Hematopoietic multipotent progenitor cell treated with erythropoietin and hydrocortisone succinate and interleukin-3 and kit ligand, for 6 days (in vitro differentiated cells): ENCODE measurements around the gene ZNF827.

ENCODE experiments used
- DNase-seq: peaks from one replicate; pipeline ENCODE4 v3.0.0-alpha.2; 2015

The ZNF827 gene

DNA sequence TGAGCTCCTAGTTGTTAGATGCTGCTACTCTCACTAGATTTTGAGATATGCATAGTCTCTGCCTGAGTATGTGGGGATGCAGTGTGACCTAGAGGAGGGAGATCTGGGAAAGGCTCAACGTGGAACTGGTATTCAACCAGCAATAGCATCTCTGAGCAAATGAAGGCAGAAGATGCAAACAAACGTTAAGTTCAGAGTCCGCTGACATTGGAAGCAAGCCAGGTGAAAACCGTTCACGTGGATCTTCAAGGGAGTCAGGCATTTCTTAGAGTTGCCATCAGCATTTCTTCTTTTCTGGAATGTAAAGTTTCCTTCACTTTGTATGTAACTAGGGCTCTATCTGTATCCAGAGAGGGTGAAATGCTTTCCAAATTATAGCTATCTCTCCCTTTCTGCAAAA lies 198.8 kb downstream of the ZNF827 start:
- no peak for DNase-seq

DNA sequence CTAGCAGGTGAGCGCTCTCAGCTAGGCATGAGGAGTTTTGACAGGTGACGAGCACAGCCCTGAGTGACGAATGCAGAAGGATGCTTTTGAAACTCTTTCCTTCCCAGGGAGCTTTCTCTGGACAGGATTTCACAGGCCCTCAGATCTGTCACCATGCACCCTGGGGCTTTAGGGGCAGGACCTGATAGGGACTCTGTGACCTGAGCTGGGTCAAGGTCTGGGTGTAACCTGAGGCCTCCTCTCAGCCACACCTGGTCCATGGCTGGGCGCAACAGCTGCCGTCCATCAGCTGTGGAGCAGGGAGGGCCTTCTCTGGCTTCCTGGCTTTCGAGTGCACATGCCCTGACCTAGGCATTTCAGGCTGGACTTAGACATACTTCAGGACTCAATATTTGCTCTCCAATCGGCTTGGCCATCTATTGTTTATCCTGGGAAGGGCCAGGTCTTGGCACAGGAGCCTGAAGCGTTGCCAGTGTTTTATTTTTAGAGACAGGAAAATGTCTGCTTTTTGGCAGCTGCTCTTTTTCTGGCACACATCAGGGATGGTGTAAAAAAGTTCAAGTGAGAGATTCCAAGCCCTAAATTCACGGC lies 202.3 kb downstream of the ZNF827 start:
- DNase-seq: no peak

DNA sequence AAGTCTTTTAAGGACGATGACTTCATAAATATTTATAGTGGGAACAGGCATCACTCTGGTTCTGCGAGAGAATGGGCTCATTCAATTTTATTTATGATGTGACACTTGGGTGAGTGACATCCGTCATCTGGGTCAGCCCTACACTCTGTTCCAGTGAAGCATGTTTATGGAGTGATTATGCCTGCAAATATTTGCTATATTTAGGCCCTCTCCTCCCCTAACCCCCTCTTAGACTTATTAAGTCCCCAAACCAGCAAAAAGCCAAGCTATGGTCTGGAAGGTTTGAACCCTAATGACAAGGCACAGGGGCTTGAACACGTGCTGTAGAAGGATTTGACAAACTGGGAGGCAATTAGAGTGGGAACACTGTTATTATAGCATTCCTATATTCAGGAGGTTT lies 202.8 kb downstream of the ZNF827 start:
- DNase-seq: no peak

DNA sequence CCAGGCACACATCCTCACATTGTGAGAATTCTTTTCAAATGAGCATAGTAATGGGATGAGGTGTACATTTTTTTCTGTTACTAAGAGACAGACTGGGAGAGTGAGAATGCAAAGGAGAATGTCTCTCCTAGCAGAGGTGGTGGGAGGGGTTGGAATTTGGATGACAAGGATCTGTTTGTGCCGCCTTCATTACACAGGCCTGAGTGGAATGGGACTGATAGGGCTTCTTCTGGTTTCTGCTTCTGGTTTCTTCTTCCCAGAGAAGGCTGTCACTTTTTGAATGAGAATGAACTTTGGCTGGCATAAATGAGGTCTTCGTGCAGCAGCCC lies 203.3 kb downstream of the ZNF827 start:
- DNase-seq: no peak

DNA sequence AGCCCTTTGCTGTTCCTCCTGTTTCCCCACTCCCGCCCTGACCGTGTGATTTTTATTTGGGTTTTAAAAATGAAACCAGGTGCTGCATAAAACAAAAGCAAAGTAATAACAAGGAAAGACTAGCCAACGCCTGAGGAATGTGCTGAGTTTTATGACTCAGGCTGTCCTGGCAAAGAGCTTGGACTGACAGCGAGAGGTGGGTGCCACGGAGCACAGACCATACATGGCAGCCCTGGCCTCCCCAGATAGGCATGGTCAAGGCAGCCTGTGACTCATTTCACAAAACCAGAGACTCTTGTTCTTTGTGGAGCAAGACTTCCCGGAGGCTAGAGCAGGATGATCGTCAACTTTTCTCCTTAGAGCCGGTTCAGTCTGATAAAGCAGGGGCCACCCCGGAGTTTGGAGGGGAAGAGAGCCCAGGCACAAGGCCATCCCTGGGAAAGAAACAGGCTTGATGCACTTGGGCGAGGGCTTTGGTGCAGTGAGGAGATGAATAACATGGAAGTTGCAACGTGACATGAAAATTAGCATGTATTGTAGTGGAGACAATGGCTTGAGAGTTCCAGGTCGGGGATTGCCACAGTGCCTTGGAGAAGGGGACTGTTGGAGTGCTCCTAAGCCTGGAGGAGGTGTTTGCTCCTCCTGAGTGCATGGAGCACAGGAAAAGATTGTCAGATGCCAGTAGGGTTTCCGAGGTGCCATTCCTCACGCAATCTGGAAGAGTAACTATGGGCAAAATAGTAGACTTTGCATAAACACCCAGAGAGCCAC lies 203.9 kb downstream of the ZNF827 start:
- DNase-seq: no peak

DNA sequence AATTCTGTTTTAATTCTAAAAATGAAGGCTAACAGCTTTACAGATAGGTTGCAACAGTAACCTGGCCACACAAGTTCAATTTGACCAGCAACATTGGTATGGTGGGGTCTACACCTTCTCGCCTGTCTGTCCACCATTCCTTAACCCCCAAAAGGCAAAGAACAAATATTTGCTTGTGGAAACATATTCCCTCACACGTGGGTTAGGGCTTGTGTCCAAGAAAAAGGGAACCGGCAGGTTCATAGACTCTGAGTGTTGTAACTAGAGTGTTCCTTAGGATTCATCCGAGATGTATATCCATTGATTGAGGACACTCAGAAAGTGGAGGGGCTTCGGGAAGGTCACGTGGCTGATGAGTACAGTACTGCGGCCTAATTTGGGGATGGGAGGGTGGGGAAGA lies 204.6 kb downstream of the ZNF827 start:
- DNase-seq: no peak

DNA sequence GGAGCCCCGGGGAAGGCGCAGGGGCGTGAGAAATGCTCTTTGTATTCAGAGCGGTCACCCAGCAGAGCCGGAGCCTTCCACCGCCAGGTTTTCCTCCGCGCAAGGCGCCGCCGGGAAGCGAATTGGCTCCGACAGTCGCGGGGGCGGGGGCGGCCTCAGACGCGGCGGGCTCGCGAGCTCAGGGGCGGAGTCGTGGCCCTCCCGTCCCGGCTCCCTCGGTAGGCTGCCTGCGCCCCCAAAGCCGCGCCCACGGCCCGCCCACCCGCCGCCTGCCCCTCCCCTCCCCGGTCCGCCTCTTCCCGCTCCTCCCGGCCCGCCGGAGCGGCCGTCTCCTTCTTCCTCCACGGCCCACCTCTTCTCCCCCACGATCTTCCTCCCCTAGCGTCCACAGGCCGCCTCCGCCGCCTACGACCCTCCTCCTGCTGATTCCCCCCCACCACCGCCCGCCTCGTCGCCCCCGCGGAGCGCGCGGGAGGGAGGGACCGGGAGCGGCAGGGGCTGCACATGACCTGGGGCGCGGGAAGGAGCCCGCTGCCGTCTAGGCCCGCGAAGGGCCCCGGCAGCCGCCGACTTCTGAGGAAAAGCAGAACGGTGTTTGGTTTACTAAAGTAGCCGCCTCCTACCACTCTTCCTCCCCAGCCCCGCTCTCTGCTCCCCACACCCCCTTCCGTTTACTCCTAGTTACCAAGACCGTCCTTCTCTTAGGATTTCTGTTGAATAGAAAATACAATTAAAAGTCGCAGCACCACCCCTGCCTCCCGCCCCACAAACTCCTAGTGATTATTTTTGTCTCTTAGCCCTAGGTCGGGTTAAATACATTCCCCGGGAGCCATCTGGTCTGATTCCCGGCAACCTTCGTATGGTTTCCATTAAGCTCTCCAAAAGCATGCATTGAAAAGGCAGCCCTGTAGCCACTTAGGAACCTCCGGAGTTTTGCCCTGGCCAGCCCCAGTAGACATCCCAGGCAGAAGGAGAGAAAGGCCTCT lies 205.4 kb downstream of the ZNF827 start:
- DNase-seq: peak; percentile 93

DNA sequence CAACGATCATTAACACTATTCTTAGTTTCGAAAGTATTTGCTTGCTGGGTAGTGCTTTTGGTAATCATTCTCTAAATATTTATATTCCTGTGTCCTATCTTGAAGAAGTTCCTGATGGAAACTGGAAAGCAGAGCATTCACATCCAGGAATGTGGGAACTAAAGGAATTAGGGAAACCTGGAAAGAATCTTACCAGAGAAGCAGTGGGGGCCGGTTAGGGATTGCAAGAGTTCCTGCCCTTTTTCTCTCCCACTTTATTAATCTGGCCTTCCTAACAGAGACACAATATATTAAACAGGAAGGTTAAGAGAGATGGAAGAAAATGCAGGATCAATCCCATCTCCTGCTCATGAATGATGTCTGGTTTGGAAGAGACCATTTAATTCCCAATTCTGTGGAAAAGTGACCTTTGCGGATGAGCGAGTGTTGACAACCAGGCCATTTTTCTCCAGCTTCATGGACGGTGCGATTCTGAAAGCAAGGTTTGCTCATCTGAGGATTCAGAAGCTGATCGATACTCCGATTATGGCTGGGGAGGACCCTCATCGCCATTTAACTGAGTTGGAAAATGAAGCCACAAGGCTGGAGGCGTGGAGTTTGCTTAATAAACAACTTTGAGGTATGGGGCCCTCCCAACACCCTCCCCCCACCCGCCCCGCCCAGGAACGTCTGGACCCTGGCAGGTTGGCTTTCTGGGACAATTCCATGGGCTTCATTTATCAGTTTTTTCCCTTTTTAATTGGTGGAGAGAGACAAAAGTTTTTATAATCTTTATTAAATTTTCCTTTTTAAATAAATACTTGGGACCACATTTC lies 206.4 kb downstream of the ZNF827 start:
- peak; percentile 35 for DNase-seq

DNA sequence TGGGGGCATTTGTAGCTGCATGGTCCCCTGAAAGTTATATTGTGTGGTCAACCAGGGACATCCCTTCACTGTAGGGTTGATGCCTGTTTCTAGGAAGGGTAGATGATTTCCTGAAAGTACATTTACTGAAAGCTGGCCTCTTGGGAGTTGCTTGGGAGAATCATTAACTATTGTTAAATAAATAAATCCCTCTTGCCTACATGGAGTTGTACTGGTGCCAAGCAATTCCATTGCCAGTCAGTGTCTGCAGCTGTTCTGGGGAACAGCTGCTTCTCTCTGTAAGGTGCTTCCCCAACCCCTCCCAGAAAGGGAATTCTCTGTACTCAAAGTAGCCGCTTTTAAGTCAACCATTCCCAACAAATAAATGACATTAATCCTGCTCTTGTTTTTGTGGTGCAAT lies 207.6 kb downstream of the ZNF827 start:
- DNase-seq: no peak

DNA sequence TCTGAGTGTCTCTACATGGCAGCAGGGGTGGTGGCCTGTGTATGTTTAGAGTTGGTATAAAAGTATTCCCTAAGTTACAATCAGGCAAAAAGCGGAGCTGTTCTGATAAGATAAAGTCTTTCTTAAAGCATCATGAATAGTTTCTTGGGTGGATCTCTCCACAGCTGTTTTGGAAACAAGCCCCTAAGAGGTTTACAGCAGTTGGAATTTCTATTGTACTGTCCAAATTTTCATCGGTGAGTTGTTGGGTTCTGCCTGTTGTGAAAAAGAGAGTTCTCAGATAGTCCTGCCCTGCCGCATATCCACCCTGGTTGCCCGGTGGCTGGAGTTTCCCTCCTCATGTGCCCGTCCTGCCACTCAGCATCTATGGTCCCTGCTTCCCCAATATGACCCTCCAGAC lies 208.6 kb downstream of the ZNF827 start:
- peak; percentile 34 for DNase-seq

DNA sequence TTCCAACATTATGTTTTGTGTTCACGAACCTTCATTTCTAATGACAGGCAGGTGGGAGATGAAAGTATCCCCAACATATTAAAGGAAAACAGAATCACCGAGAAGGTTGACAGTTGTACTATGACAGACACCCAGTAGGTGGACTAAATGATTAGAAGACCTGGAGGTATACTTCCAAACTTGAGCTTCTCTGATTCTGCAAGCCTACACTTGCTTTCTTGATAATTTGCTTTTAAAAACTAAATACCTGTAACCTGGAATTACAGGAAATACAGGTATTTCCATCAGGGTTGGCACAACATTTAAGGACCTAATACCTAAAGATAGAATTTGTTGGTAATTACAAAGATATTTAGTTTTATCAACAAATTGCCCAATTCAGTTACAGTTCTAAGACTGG lies 215.3 kb downstream of the ZNF827 start:
- DNase-seq: no peak

DNA sequence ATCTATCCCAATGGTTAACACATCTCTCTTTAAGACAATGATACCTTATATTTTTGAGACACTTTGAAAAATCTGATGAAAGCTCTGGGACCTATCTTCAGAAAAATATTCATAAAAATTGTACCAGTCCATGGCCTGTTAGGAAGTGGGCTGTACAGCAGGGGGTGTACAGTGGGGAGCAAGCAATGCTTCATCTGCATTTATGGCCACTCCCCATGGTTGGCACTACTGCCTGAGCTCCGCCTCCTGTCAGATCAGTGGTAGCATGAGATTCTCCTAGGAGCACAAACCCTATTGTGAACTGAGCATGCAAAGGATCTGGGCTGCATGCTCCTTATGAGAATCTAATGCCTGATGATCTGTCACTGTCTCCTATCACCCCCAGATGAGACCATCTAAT lies 216.1 kb downstream of the ZNF827 start:
- DNase-seq: peak; percentile 42

DNA sequence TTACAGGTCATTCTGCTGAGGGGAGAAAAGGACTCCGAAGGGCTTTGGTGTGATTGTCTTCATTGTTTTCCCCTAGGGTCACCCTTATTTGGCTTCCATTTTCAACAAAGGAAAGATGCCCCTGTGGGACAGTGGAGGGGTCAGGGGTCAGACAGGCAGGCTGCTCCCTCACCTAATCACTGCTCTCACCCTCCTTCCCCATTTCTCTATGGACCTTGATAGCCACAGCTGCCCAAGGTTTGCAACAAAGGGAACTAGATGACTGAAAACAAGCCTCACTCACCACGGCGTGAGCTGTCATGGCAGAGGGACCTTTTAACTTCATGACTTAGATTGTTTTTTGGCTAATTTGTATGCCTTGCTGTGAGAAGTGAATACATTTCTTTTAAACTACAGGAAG lies 218.0 kb downstream of the ZNF827 start:
- DNase-seq: no peak

DNA sequence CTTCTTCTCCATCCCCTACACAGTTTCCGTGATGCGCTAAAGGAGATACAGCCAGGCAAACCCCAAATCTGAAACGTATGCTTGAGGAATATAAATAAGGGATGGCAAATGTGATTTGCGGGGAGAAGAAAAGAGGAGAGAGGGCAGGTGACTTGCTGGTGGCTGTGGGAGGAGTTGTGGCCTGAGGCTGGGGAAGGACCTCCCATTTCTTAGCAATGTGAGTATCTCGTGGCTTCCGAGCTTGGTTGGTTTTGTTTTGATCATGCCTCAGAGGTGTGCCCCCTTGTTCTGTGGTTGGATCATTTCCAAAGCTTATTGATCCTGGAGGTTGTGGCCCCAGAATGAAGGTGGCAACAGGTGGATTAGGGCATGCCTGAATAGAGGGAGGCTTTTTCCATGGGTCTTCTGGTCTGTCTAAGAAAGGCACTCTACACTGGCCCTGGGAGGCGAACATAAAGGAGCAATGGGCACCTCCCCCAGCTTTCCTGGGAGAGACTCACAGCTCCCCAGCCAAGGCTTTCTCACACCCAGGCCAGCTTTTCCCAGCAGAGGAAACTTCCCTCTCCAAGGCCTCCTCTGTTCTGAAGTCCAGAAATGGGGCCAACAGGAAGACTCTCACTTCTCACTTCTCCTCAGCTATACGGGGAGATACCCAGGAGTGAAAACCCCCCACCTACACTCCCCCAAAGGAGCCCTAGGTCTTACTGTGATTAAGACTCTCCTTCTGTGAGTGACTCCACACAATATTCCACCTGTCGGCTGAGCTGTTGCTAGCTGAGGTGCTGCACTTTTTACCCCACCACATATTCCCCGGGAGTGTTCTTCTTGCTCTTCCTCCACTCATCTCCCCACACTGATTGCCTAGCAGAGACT lies 218.6 kb downstream of the ZNF827 start:
- DNase-seq: no peak

DNA sequence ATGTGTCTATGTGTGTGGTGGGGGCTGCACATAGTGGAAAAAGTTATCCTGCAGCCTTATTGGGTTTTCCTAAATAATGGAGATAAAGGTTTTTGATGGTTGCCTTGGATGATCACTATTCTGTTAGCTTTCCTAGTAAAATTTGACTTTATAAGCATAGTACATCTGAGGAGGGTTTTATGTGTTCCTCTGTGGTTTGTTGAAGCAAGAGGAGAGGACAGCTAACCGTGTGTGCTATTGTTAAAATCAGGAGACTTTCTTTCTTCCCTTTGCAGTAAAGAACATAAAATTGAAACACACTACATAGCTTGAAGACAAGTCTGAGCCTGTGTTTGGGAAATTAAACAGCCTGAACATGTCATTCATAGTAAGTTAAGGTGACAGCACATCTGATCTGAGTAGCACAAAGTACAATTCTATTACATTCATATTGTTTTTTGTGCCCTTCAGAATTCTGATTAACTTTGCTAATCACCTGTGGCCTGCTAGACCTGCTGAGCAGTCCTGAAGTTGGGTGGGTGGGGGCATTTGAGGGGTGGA lies 221.9 kb downstream of the ZNF827 start:
- no peak for DNase-seq

DNA sequence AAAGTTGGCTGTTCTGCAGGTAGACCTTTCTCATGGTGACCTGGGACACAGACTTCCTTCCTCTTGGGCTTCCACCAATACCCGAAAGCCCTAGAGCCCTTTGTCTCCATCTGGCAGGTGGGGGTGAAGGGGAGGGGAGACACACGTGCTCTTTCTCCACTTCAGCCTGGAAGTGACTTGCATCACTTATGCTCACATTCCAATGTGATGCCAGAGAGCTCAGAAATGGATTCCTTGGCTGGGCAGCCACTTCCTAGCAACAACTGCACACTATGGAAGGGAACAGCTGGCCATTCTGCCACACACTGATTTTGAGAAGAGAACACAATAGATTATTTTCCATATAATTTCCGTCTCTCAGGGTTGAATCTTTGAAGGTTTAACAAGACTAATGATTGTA lies 222.4 kb downstream of the ZNF827 start:
- no peak for DNase-seq

DNA sequence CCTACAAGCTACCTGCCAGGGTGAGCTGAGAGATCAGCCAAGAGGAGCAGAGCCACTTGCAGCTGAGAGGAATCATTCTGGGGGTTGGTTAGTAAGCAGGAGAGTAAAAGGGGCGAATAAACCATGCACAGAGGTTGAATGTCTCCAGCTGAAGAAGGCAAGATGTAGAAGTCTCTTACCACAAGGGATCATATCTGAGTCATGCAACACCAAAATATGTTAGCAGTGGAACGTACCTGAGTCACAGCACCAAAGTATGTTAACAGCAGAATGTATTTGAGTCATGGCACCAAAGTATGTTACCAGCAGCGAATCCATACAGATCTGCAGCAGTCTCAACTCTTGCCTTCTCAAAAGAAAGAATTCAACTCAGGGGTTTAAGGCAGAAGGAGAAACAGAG lies 228.8 kb downstream of the ZNF827 start:
- DNase-seq: no peak

DNA sequence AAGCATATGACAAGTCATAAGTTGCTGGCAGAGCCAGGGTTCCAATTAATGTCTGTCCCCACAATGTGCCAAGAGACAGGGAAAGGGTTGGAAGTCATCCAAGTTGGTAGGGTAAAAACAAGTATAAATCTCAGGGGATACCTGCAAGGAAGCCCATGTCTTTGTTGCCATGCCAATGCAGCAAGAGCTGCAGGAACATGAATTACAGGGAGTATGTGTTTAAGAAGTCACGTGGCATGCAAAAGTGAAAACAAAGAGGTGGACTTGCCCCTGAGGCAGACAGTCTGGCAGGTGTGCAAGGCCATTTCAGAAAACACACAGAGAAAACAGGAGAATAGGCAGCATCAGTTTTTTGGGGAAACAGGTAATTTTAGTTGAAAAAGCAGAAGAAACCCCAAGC lies 229.3 kb downstream of the ZNF827 start:
- DNase-seq: no peak
